ENCODE data around the gene KCNB1. TPM values are rescaled to one million over a fixed set of nuclear protein-coding genes. Genes with fewer than 3 reads are reported as not detected.

Gene KCNB1
- total RNA-seq, 1 experiment from 2014 or later, result 0.09 TPM

GRCh38 chr20:49427751-49428518 is 54.5 kb downstream of the KCNB1 start:
- ChIA-PET POLR2A (interaction anchor here (0.5 kb wide), 1 partner anchor 240 kb away, joined by 4 read pairs; the partner anchor contains the start of gene STAU1), CTCF (no interaction called here)
- peaks cover 14% of the 10 kb centered on the region for H3K27me3 Mint-ChIP-seq (ENCODE audit: insufficient read depth, unreplicated experiment)
- no peak overlapping the region for H3K4me3 ChIP-seq (ENCODE audit: low read depth, low read length)
- no TSS peak for BruUV-seq (replicated peaks)
- H3K9me3 Mint-ChIP-seq (ENCODE audit: unreplicated experiment), result peaks cover 10% of the 10 kb centered on the region
- no peaks in the 10 kb centered on the region for H3K4me1 ChIP-seq
- no peak overlapping the region for H3K27ac Mint-ChIP-seq (ENCODE audit: unreplicated experiment)
- H3K36me3 Mint-ChIP-seq (ENCODE audit: insufficient read depth, unreplicated experiment), result no peaks in the 10 kb centered on the region
- no peaks in the 10 kb centered on the region for H3K9me3 ChIP-seq
- no peaks in the 10 kb centered on the region for H3K36me3 ChIP-seq (ENCODE audit: control insufficient read depth, insufficient read depth, low read length)
- H3K27me3 ChIP-seq (replicated peaks; ENCODE audit: control insufficient read depth, insufficient read depth, low read length), result no peaks in the 10 kb centered on the region; the same call in none of the 2 replicates
- no peak overlapping the region for H3K4me3 Mint-ChIP-seq (ENCODE audit: unreplicated experiment)
- no peak for DNase-seq
- H3K4me1 Mint-ChIP-seq (ENCODE audit: low read depth, unreplicated experiment), result no peaks in the 10 kb centered on the region
- intact Hi-C loops (cut with micrococcal nuclease; ENCODE audit: unreplicated experiment), result no loop called here
- TF ChIP-seq CTCF (IDR thresholded peaks at IDR 0.05; ENCODE audit: insufficient read depth in 1 of 2, low read depth in 1 of 2, low read length in 1 of 2, severe bottlenecking in 1 of 2, unreplicated experiment in 1 of 2), result no peak

- Mint-ChIP-seq H3K4me1 (ENCODE audit: low read depth, unreplicated experiment) (no peaks in the 10 kb centered on the region), H3K36me3 (ENCODE audit: insufficient read depth, unreplicated experiment) (no peaks in the 10 kb centered on the region), H3K27ac (ENCODE audit: unreplicated experiment) (no peak overlapping the region), H3K9me3 (ENCODE audit: unreplicated experiment) (peaks cover 10% of the 10 kb centered on the region), H3K27me3 (ENCODE audit: insufficient read depth, unreplicated experiment) (peaks cover 12% of the 10 kb centered on the region), H3K4me3 (ENCODE audit: unreplicated experiment) (no peak overlapping the region)
- Histone ChIP-seq H3K9me3 (no peaks in the 10 kb centered on the region), H3K27me3 (replicated peaks; ENCODE audit: control insufficient read depth, insufficient read depth, low read length) (no peaks in the 10 kb centered on the region; the same call in 1 of the 2 replicates), H3K4me3 (ENCODE audit: low read depth, low read length) (no peak overlapping the region), H3K36me3 (ENCODE audit: control insufficient read depth, insufficient read depth, low read length) (no peaks in the 10 kb centered on the region), H3K4me1 (no peaks in the 10 kb centered on the region)
- intact Hi-C loops (cut with micrococcal nuclease; ENCODE audit: unreplicated experiment), result no loop called here
- POLR2A ChIA-PET, result interaction anchor here (0.5 kb wide), 1 partner anchor 239 kb away, joined by 4 read pairs; the partner anchor contains the start of gene STAU1
- BruUV-seq (replicated peaks), result no TSS peak
- TF ChIP-seq CTCF (IDR thresholded peaks at IDR 0.05; ENCODE audit: insufficient read depth in 1 of 2, low read depth in 1 of 2, low read length in 1 of 2, severe bottlenecking in 1 of 2, unreplicated experiment in 1 of 2), result no peak
- DNase-seq, result no peak
- CTCF ChIA-PET, result interaction anchor here (0.5 to 2.1 kb wide), 2 partner anchors 57 to 435 kb away, joined by 3 to 5 read pairs; no protein-coding TSS in a partner anchor
Observed at GRCh38 chr20:49426873-49427272, 55.6 kb downstream of the KCNB1 start.

GRCh38 chr20:49426395-49426794 is 56.1 kb downstream of the KCNB1 start:
- CTCF ChIA-PET, result interaction anchor here (0.6 to 2.1 kb wide), 2 partner anchors 57 to 1597 kb away, joined by 3 to 5 read pairs; partner anchors contain the start of gene KCNG1
- H3K36me3 Mint-ChIP-seq (ENCODE audit: insufficient read depth, unreplicated experiment), result no peaks in the 10 kb centered on the region
- Histone ChIP-seq H3K27me3 (replicated peaks; ENCODE audit: control insufficient read depth, insufficient read depth, low read length) (no peaks in the 10 kb centered on the region; the same call in 1 of the 2 replicates), H3K9me3 (no peaks in the 10 kb centered on the region), H3K4me1 (no peaks in the 10 kb centered on the region), H3K4me3 (ENCODE audit: low read depth, low read length) (no peak overlapping the region), H3K36me3 (ENCODE audit: control insufficient read depth, insufficient read depth, low read length) (no peaks in the 10 kb centered on the region)
- no peak for DNase-seq
- TF ChIP-seq CTCF (IDR thresholded peaks at IDR 0.05; ENCODE audit: insufficient read depth in 1 of 2, low read depth in 1 of 2, low read length in 1 of 2, severe bottlenecking in 1 of 2, unreplicated experiment in 1 of 2), result no peak
- POLR2A ChIA-PET, result interaction anchor here (0.6 kb wide), 4 partner anchors 57 to 149 kb away, joined by 3 read pairs; no protein-coding TSS in a partner anchor
- H3K27ac Mint-ChIP-seq (ENCODE audit: unreplicated experiment), result no peak overlapping the region
- no peaks in the 10 kb centered on the region for H3K4me1 Mint-ChIP-seq (ENCODE audit: low read depth, unreplicated experiment)
- intact Hi-C loops (cut with micrococcal nuclease; ENCODE audit: unreplicated experiment), result no loop called here
- H3K27me3 Mint-ChIP-seq (ENCODE audit: insufficient read depth, unreplicated experiment), result peaks cover 12% of the 10 kb centered on the region
- peaks cover 10% of the 10 kb centered on the region for H3K9me3 Mint-ChIP-seq (ENCODE audit: unreplicated experiment)
- BruUV-seq (replicated peaks), result no TSS peak
- no peak overlapping the region for H3K4me3 Mint-ChIP-seq (ENCODE audit: unreplicated experiment)

All from Caco-2 (cell line).